GM21390 (cell line): ENCODE results near the gene WASHC3.

Experiments
- ATAC-seq: cut with Tn5 transposase; IDR thresholded peaks from one replicate; pipeline ENCODE4 v1.9.1; 2021; ENCODE audit not compliant: unreplicated experiment

Gene WASHC3

GRCh38 chr12:101982307-101982706, 79.5 kb downstream of the WASHC3 start:
- ATAC-seq = no peak

DNA sequence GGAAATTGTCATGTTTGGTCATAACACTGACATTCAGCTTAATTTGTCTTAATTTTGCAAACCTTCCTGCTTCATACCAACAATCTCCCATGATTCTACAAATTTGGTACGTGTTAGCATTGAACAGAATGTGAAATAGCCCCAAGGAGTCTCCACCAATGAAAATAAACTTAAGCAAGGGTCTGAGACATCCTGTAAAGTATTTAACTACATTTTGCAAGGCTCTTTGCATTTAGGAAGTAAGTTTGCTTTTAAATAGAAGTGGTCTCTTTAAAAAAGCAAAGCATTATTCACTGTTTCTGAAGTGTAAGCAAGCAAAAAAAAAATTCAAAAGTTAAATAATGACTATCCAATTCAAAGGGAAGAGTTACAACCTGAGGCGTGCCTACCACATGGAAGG, 79.9 kb downstream of the WASHC3 start:
- ATAC-seq = no peak

GRCh38 chr12:101968770-101969169, 93.0 kb downstream of the WASHC3 start:
- no peak for ATAC-seq

DNA sequence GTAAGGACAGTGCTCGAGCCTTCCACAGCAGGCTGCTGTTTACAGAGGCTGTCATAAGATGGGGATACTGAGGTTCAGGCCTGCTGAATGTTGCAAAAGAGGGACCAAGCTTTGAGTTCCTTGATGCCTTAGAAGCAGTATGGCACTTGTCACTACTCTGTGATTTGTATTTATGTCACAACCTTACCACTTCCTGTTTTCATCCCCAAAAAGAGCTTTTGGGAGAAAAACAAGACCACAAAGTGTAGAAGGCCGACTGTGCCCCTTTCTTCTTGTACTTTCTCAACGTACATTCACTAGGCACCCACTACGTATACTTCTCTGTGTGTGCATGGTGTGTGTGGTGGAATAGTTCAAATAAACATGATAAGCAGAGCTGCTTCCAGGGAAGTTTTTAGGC, 94.3 kb downstream of the WASHC3 start:
- ATAC-seq = peak; percentile 63

DNA sequence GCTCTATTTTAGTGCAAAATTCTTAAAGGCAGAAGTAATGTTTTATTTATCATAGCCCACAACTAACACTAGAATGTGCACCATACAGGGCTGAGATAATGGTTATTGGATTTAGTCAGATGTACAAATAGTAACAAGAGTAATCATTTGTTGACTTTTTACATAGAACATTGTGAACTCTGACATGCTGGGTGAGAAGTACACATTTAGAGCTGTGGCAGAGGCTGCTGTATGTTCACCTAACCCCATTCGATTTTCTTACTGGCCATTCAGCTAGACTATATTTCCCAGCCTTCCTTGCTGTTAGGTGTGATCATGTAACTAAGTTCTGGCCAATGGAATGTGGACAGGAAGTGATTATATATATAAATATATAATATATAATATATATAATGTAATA, 95.3 kb downstream of the WASHC3 start:
- no peak for ATAC-seq

DNA sequence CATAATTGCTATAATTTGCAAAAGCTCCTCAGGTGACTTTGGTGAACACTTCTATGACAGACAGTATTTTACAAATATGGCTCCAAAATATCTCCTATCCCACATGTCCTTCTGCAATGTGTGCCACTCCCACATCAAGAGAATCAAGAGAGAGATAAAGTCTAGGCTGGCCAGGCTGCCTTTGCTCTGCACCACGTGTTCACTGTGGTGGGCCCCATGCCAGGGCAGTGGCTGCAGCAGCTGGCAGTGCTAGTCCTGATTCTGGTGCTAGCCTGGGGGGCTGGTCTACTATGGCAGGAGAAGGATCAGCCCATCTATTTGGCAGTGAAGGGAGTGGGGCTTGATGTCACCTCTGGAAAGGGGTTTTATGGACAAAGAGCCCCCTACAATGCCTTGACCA, 98.1 kb downstream of the WASHC3 start:
- ATAC-seq = no peak
